Hematopoietic multipotent progenitor cell treated with erythropoietin and hydrocortisone succinate and interleukin-3 and kit ligand, for 15 days (in vitro differentiated cells): ENCODE data around the gene SVOPL.

Source experiments
- DNase-seq: peaks from one replicate; pipeline ENCODE4 v3.0.0-alpha.2; 2015; ENCODE audit warnings: low spot score

SVOPL gene

GRCh38 chr7:138607216-138608126, 93.7 kb downstream of the SVOPL start:
- DNase-seq, result no peak

DNA sequence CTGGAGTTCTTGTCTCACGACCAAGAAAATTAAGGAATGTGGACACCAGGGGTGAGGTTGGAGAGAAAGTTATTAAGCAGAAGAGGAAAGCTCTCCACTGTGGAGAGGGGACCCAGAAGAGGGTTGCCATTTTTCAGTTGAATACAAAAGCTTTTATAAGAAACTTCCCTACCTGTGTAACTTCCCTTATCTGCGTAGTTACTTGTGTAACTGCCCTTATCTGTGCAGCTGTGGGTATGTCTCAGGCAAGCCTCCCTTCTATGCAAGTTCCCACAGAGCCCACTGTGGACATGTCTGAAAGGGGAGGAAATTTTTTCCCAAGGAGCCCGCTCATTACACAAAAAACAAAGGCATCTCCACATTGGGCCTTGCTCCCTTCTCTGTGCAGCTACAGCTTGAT, 94.9 kb downstream of the SVOPL start:
- DNase-seq, result no peak

- DNase-seq, result no peak
Observed at GRCh38 chr7:138603549-138604318, 97.4 kb downstream of the SVOPL start.

GRCh38 chr7:138602451-138602850, 98.7 kb downstream of the SVOPL start:
- DNase-seq, result no peak

- no peak for DNase-seq
Observed at GRCh38 chr7:138595454-138595853, 105.7 kb downstream of the SVOPL start.

- no peak for DNase-seq
Observed at GRCh38 chr7:138590154-138590553, 111.0 kb downstream of the SVOPL start.

- DNase-seq, result no peak
Observed at GRCh38 chr7:138588986-138589385, 112.2 kb downstream of the SVOPL start.

- no peak for DNase-seq
Observed at GRCh38 chr7:138587485-138587884, 113.7 kb downstream of the SVOPL start.

DNA sequence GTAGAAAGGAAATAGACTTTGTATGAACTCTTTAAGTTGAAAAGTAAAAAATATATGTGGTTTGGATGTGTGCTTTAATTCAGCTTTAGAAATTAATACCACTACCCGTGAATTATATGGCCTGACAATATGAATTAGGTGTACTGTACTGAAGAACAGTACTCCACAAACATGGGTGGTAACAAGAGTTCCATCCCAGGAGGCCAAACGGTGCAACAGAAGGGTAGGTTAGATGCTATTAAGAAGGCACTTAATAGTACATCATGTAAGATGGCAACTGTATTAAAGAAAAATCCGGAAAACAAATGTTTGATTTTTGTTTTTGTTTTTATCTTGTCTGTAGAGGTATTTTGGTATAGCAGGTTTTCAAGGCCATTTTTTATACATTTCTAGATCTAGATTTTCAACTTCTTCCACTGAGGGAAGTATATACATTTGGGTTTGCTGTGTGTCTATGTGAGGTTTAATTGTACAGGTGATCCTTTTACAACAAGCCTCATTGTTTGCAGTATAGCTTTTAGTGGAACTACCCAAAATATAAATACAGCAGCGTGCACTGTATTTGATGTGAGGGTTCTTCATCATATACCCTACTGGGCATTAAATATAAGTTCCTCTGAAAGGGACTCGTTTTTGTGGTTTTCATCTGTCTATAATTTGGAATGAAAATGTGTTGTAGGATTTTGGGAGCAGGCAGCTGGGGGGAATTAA, 115.7 kb downstream of the SVOPL start:
- no peak for DNase-seq

DNA sequence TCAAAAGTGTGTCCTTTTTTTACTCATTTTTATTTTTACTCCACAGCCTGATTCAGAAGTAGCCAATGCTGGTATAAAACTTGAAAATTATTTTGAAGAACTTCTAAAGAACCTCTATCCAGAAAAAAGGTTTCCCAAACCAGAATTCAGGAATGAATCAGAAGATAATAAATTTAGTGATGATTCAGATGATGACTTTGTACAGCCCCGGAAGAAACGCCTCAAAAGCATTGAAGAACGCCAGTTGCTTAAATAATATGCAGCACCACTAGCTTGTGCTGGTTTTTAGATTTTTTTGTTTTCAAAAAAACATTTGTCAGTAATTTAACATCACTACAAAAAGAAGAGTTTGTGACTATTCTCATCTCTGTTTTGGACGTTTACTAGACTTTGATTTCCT, 116.5 kb downstream of the SVOPL start:
- no peak for DNase-seq

- no peak for DNase-seq
Observed at GRCh38 chr7:138584283-138584682, 116.9 kb downstream of the SVOPL start.

DNA sequence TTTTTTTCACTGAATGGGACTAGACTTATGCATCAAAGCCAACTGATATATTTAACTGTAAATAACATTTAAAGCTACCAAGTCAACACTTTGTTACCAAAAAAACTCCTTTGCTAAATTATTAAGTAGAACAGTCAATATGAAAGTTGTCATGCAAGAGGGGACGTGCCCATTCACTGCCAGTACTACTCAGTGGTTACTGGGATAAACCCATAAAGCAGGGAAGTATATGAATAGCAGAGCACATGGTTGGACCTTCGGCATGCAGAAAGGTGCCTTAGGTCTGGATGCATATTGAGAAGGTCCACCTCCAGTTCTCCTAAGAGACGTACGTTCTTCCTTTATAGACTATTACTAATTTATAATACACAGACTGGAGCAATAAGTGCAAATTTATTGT, 120.1 kb downstream of the SVOPL start:
- DNase-seq, result no peak

DNA sequence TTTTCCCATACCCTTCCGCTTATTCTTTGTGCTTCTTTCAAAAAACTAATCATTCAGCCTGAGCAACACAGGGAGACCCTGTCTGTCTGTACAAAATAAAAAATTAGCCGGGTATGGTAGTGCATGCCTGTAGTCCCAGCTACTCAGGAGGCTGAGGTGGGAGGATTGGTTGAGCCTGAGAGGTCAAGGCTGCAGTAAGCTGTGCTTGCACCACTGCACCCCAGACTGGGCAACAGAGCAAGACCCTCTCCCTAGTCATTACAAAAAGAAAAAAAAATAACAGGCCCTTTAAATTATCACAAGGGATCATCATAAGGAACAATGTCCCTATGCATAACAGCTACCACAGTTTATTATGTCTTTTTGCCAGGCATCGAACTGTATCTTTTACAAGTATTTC, 121.5 kb downstream of the SVOPL start:
- no peak for DNase-seq

DNA sequence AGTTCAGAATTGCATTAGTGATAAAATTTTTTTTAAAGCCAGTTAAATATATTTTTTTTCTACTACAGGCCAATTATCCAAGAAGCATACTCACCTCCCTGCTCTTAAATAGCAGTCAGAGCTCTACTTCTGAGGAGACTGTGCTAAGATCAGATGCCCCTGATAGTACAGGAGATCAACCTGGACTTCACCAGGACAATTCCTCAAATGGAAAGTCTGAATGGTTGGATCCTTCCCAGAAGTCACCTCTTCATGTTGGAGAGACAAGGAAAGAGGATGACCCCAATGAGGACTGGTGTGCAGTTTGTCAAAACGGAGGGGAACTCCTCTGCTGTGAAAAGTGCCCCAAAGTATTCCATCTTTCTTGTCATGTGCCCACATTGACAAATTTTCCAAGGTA, 122.0 kb downstream of the SVOPL start:
- DNase-seq, result no peak

GRCh38 chr7:138575897-138576428, 125.2 kb downstream of the SVOPL start:
- DNase-seq, result no peak

GRCh38 chr7:138573741-138574140, 127.4 kb downstream of the SVOPL start:
- DNase-seq, result no peak

DNA sequence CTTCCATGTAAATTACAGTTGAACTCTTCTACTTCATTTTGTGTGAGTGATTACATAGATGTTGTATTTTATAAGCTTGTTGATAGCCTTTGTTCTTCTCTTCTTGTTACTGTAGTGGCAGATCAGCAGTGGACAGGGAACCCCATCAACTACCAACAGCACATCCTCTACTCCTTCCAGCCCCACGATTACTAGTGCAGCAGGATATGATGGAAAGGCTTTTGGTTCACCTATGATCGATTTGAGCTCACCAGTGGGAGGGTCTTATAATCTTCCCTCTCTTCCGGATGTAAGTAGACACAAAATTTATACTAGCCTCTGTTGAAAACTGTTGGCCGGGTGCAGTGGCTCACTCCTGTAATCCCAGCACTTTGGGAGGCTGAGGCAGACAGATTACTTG, 130.4 kb downstream of the SVOPL start:
- DNase-seq, result no peak

DNA sequence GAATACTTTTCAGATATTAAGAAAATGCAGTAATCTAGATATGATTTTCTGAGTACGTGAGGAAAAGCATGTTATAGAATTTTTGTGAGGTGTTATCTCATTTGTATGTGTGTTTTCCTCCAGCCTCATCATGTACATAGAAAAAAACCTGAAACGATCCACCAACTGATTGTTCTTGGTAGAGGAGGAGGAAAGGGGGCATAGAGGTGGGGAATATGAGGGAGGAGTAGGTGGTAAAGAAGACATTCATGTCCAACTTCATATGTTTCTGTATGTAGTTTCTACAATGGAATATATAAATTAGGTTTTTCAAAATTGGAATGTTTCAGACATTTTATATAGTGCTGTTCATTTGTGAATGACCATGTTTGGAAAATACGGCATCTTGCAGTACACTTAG, 131.7 kb downstream of the SVOPL start:
- no peak for DNase-seq

DNA sequence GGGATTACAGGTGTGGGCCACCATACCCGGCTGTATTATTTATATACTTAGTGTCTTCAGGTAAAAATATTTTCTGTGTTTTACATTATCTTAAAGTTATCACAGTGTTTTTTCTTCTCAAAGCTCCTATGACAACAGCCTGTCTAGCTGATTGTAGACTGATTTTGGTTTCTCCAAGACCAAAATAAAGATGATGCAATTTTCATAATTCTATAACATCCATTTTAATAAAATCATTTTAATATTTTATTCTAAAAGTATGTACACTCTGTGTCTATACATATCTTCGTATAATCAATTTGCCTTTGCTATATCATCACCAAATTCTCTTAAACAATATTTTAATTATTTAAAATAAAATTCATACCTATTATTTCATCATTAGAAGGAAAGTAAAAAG, 132.5 kb downstream of the SVOPL start:
- no peak for DNase-seq

DNA sequence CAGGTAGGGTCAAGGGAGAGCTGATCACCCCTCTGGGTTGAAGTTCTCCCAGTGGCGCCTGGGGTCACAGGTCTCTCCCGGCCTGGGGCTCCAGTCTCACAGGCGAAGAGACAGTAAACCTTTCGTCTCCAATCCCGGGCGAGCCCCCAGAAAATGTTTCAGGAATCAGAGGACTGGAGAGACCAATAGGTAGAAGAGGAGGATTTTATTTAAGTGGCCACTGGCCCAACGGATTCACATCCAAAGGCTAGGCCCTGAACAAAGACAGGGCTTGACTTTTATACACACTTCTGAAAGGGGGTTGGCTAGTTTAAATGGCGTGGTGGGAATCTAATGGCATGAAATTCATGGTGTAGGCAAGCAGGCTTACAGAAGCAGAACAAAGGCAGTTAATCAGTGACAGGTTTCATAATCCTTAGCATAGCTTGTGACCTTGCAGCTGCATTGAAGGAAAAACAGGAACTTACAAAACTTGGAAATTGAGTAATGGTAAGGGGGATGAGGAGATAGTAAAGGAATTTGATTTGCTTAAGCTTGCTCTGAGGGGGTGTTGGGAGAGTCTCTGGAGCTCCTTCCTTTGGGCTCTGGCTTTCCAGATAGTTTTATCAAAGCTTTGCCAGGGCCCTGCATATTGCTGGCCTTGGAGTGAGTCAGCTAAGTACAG, 135.6 kb downstream of the SVOPL start:
- DNase-seq, result no peak

GRCh38 chr7:138565071-138565450, 136.1 kb downstream of the SVOPL start:
- DNase-seq, result no peak

GRCh38 chr7:138564365-138564764, 136.8 kb downstream of the SVOPL start:
- DNase-seq, result no peak
